ENCODE measurements around the gene SLC48A1.

GRCh38 chr12:47816403-47817271 lies 43.6 kb downstream of the SLC48A1 start:
- TF ChIP-seq, protein P1, sequence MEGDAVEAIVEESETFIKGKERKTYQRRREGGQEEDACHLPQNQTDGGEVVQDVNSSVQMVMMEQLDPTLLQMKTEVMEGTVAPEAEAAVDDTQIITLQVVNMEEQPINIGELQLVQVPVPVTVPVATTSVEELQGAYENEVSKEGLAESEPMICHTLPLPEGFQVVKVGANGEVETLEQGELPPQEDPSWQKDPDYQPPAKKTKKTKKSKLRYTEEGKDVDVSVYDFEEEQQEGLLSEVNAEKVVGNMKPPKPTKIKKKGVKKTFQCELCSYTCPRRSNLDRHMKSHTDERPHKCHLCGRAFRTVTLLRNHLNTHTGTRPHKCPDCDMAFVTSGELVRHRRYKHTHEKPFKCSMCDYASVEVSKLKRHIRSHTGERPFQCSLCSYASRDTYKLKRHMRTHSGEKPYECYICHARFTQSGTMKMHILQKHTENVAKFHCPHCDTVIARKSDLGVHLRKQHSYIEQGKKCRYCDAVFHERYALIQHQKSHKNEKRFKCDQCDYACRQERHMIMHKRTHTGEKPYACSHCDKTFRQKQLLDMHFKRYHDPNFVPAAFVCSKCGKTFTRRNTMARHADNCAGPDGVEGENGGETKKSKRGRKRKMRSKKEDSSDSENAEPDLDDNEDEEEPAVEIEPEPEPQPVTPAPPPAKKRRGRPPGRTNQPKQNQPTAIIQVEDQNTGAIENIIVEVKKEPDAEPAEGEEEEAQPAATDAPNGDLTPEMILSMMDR (IDR thresholded peaks at IDR 0.05; ENCODE audit: poor library complexity, severe bottlenecking): no peak
- TF ChIP-seq POLR2AphosphoS5 (IDR thresholded peaks at IDR 0.05): no peak
